ENCODE results near the gene GNAI3. TPM values are rescaled to one million over a fixed set of nuclear protein-coding genes. Genes with fewer than 3 reads are reported as not detected.

The GNAI3 gene
- total and polyA plus RNA-seq, 10 of the 15 experiments (the other 5 are each of a cell fraction or from before 2014, with no cell fraction given) = 5.9 to 13.8 (median 8.0) TPM

DNA sequence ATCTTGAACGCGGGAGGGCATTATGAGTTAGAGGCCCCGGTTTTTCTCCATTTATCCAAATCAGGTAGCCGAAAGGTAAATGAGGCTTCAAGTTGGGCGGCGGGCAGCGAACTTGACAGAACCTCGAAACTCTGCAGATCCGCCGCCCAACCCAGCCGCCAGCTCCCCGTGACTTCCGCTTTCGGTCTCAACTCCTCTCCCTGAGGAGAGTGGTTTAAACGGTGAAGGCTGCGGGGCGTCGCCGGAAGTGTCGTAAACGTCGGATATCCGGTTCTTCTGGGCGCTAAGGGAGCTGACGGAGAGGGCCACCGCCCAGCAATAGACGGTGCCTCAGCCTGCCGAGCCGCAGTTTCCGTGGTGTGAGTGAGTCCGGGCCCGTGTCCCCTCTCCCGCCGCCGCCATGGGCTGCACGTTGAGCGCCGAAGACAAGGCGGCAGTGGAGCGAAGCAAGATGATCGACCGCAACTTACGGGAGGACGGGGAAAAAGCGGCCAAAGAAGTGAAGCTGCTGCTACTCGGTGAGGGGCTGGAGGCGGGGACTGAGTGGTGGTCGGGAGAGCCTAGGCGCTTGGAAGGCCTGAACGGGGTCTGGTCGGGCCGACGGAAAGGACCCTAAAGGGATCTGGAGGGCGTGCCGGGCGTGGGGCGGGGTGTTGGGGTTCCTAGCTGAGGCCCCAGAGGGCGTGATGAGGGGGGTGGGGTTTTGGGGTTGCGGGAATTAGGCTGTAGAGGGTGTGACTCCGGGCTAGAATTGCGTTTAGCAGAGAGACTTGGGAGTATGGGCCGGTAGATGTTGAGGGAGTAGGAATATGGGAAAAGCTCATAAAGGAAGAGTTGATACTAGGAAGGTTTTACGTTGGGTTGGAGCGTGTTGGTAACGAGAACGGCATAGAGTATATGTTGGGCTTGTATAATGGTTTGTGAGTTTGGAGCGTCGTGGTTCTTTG, at the start of gene GNAI3 (continued):
- TF ChIP-seq BRCA1 (IDR thresholded peaks at IDR 0.05; ENCODE audit: low read depth, low read length) (no peak), POLR2AphosphoS5 (IDR thresholded peaks at IDR 0.05; ENCODE audit: low read length) (peak; percentile 96), MYB (IDR thresholded peaks at IDR 0.05; ENCODE audit: borderline replicate concordance, low read depth, low read length) (0 out of 2 replicates have a peak, but pooled peaks have one; percentile 23), GABPA (IDR thresholded peaks at IDR 0.05; ENCODE audit: low read depth) (peak; percentile 93), POU2F2 (IDR thresholded peaks at IDR 0.05; ENCODE audit: borderline replicate concordance, low read depth, low read length) (no peak), MEF2B (IDR thresholded peaks at IDR 0.05; ENCODE audit: partially characterized antibody, poor library complexity, severe bottlenecking) (peak; percentile 54), CBX5 (IDR thresholded peaks at IDR 0.05; ENCODE audit: low read depth) (no peak), EP300 (IDR thresholded peaks at IDR 0.05; ENCODE audit: borderline replicate concordance in 1 of 2, control insufficient read depth in 1 of 2, low read depth in 2 of 2, low read length in 2 of 2) (peak; percentile 13 to 61; a peak in 3 of 4 replicates)
- TF ChIP-seq, protein P1, sequence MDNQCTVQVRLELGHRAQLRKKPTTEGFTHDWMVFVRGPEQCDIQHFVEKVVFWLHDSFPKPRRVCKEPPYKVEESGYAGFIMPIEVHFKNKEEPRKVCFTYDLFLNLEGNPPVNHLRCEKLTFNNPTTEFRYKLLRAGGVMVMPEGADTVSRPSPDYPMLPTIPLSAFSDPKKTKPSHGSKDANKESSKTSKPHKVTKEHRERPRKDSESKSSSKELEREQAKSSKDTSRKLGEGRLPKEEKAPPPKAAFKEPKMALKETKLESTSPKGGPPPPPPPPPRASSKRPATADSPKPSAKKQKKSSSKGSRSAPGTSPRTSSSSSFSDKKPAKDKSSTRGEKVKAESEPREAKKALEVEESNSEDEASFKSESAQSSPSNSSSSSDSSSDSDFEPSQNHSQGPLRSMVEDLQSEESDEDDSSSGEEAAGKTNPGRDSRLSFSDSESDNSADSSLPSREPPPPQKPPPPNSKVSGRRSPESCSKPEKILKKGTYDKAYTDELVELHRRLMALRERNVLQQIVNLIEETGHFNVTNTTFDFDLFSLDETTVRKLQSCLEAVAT (IDR thresholded peaks at IDR 0.05) = peak; percentile 45; the same call in 1 of the 2 replicates
- TF ChIP-seq, protein P2, sequence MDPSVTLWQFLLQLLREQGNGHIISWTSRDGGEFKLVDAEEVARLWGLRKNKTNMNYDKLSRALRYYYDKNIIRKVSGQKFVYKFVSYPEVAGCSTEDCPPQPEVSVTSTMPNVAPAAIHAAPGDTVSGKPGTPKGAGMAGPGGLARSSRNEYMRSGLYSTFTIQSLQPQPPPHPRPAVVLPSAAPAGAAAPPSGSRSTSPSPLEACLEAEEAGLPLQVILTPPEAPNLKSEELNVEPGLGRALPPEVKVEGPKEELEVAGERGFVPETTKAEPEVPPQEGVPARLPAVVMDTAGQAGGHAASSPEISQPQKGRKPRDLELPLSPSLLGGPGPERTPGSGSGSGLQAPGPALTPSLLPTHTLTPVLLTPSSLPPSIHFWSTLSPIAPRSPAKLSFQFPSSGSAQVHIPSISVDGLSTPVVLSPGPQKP (IDR thresholded peaks at IDR 0.05; ENCODE audit: low read depth, low read length) = peak; percentile 86; the same call in 1 of the 2 replicates
- TF ChIP-seq, protein P3, sequence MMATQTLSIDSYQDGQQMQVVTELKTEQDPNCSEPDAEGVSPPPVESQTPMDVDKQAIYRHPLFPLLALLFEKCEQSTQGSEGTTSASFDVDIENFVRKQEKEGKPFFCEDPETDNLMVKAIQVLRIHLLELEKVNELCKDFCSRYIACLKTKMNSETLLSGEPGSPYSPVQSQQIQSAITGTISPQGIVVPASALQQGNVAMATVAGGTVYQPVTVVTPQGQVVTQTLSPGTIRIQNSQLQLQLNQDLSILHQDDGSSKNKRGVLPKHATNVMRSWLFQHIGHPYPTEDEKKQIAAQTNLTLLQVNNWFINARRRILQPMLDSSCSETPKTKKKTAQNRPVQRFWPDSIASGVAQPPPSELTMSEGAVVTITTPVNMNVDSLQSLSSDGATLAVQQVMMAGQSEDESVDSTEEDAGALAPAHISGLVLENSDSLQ (IDR thresholded peaks at IDR 0.05) = peak; percentile 66
